DOHH2 (cell line): ENCODE results near the gene CEP63.
A peak's percentile ranks its signal among the peaks of the same experiment; 100 is the strongest.

ENCODE experiments used
- H3F3A ChIP-seq: fragments of 200-600 bp; sonication (generic), shearing (Covaris generic); 2 replicates; pipeline ENCODE4 v1.6.0; 2016; ENCODE audit warnings: antibody characterized with exemption, mild to moderate bottlenecking; ENCODE audit not compliant: control insufficient read depth, insufficient read depth
- H3K27ac ChIP-seq: fragments of 200-600 bp; sonication (generic); 2 replicates; pipeline ENCODE4 v1.5.1; 2014; ENCODE audit warnings: low read depth, mild to moderate bottlenecking, low read length, moderate library complexity
- H3K27me3 ChIP-seq: fragments of 200-600 bp; sonication (generic); 2 replicates; pipeline ENCODE4 v1.6.1; 2014; ENCODE audit warnings: mild to moderate bottlenecking, low read length, mixed read lengths; ENCODE audit not compliant: control insufficient read depth
- H3K36me3 ChIP-seq: fragments of 200-600 bp; sonication (generic); 2 replicates; pipeline ENCODE4 v1.6.1; 2014; ENCODE audit warnings: mild to moderate bottlenecking, low read length, moderate library complexity, mixed read lengths; ENCODE audit not compliant: control insufficient read depth
- H3K4me1 ChIP-seq: fragments of 200-600 bp; sonication (generic); 2 replicates; pipeline ENCODE4 v1.6.1; 2014; ENCODE audit warnings: mild to moderate bottlenecking, low read length, mixed read lengths; ENCODE audit not compliant: control insufficient read depth
- H3K4me2 ChIP-seq: fragments of 200-600 bp; sonication (generic); 2 replicates; pipeline ENCODE4 v1.6.0; 2014; ENCODE audit warnings: mild to moderate bottlenecking, low read length, moderate library complexity
- H3K4me3 ChIP-seq: fragments of 200-600 bp; sonication (generic); 2 replicates; pipeline ENCODE4 v1.5.1; 2014; ENCODE audit warnings: mild to moderate bottlenecking, low read length, mixed read lengths
- H3K79me2 ChIP-seq: fragments of 200-600 bp; sonication (generic); 2 replicates; pipeline ENCODE4 v1.6.1; 2014; ENCODE audit warnings: mild to moderate bottlenecking, low read length, mixed read lengths; ENCODE audit not compliant: control insufficient read depth
- H3K9me2 ChIP-seq: fragments of 200-600 bp; sonication (generic); replicated peaks from 2 replicates; pipeline ENCODE4 v1.6.1; 2014; ENCODE audit warnings: mild to moderate bottlenecking, low read length, mixed read lengths; ENCODE audit not compliant: control insufficient read depth
- H3K9me3 ChIP-seq: fragments of 200-600 bp; sonication (generic); 2 replicates; pipeline ENCODE4 v1.6.1; 2014; ENCODE audit warnings: antibody characterized with exemption, low read length, mixed read lengths; ENCODE audit not compliant: control insufficient read depth, insufficient read depth
- H4K20me1 ChIP-seq: fragments of 200-600 bp; sonication (generic); 2 replicates; pipeline ENCODE4 v1.6.0; 2014; ENCODE audit warnings: low read depth, mild to moderate bottlenecking, antibody characterized with exemption, low read length, moderate library complexity; ENCODE audit not compliant: control insufficient read depth, insufficient read depth
- EZH2phosphoT487 ChIP-seq: fragments of 200-600 bp; sonication (generic); IDR thresholded peaks from 2 replicates; pipeline ENCODE4 v1.6.1; 2017; ENCODE audit warnings: borderline replicate concordance, mild to moderate bottlenecking, antibody characterized with exemption, low read length, moderate library complexity, mixed read lengths
- TF ChIP-seq, protein P1 (sequence below): fragments of 200-600 bp; sonication (generic); IDR thresholded peaks from one replicate; pipeline ENCODE4 v1.5.1; 2014; ENCODE audit warnings: antibody characterized with exemption, mild to moderate bottlenecking, low read depth, low read length; ENCODE audit not compliant: poor library complexity, severe bottlenecking

The CEP63 gene

DNA sequence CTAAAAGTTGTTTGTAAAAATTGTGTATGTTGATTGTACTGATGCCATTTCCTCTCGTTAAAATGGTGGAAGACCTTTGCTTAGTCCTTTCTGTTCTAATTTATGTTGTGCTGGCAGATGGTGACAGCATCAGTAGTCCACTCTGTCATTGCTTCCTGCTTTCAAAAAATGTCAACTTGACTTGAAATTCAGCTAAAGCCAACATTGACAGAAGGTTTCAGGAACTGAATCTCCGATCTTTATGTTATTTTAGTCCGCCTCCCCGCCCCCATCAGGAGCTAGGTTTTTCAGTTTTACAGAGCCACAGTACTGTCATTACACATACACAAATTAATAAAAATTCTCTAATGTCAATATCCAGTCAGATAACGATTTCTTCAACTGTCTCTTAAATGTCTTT is 1.5 kb downstream of the CEP63 start:
- H3K4me2 ChIP-seq = peak overlapping the region; percentile 70
- H3K27ac ChIP-seq = peak overlapping the region; percentile 81

DNA sequence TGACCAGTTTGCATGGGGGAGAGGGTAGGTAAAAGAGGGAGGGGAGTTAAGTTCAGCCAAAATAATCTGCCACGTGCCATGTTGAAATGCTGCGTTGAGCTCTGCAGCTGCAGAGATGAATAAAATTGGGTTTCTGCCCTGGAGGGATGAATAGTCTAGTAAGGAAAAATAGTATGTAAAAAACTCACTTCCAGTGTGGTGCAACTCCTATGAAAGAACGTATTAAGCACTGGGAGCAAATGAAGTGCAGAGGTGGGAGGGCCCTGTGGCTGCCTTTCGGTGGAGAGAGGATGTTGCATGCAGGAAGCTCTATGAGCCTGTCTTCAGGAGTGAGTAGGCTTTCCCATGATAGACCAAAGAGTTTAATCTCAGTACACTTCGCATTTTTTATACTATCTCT is 8.6 kb downstream of the CEP63 start:
- Histone ChIP-seq H3K4me3 (no peak overlapping the region), H4K20me1 (peaks cover 9% of the 10 kb centered on the region), H3F3A (peaks cover 10% of the 10 kb centered on the region; the same call in 1 of the 2 replicates), H3K4me1 (peaks cover 4% of the 10 kb centered on the region), H3K27ac (no peak overlapping the region), H3K27me3 (no peaks in the 10 kb centered on the region), H3K36me3 (peaks cover 51% of the 10 kb centered on the region), H3K9me2 (no peaks in the 10 kb centered on the region), H3K79me2 (peaks cover 98% of the 10 kb centered on the region), H3K4me2 (no peak overlapping the region), H3K9me3 (no peaks in the 10 kb centered on the region)
- TF ChIP-seq EZH2phosphoT487 = no peak
- TF ChIP-seq, protein P1, sequence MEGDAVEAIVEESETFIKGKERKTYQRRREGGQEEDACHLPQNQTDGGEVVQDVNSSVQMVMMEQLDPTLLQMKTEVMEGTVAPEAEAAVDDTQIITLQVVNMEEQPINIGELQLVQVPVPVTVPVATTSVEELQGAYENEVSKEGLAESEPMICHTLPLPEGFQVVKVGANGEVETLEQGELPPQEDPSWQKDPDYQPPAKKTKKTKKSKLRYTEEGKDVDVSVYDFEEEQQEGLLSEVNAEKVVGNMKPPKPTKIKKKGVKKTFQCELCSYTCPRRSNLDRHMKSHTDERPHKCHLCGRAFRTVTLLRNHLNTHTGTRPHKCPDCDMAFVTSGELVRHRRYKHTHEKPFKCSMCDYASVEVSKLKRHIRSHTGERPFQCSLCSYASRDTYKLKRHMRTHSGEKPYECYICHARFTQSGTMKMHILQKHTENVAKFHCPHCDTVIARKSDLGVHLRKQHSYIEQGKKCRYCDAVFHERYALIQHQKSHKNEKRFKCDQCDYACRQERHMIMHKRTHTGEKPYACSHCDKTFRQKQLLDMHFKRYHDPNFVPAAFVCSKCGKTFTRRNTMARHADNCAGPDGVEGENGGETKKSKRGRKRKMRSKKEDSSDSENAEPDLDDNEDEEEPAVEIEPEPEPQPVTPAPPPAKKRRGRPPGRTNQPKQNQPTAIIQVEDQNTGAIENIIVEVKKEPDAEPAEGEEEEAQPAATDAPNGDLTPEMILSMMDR = no peak

More for the DNA sequence above, 1.5 kb downstream of the CEP63 start:
- peak overlapping the region; percentile 92 for H3K4me3 ChIP-seq
- peaks cover 29% of the 10 kb centered on the region for H3K4me1 ChIP-seq
- peaks cover 2% of the 10 kb centered on the region; the same call in 1 of the 2 replicates for H4K20me1 ChIP-seq
- H3K9me3 ChIP-seq = no peaks in the 10 kb centered on the region
- peaks cover 89% of the 10 kb centered on the region for H3K79me2 ChIP-seq
- H3F3A ChIP-seq = peaks cover 13% of the 10 kb centered on the region; the same call in 1 of the 2 replicates
- no peaks in the 10 kb centered on the region for H3K9me2 ChIP-seq
- peaks cover 36% of the 10 kb centered on the region for H3K36me3 ChIP-seq
- TF ChIP-seq, protein P1 = no peak
- TF ChIP-seq EZH2phosphoT487 = no peak
- no peaks in the 10 kb centered on the region for H3K27me3 ChIP-seq

DNA sequence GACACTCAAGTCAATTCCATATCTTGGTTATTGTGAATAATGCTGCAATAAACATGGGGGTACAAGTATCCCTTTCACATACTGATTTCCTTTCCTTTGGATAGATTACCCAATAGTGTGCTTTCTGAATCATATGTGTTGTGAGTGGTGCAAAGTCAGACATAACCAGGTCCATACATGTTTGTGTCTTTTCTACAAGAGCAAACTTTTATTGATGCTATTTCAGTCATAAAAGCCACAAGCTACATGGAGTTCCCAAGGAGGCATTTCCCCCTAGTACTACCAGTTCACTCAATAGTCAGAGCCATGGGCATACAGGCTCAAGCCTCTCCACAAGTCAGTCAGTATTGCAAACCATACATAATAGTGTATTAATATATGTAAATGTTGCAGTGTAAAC is 10.1 kb downstream of the CEP63 start:
- H3K9me2 ChIP-seq = no peaks in the 10 kb centered on the region
- peaks cover 7% of the 10 kb centered on the region; the same call in 1 of the 2 replicates for H3K9me3 ChIP-seq
- TF ChIP-seq, protein P1 = no peak
- TF ChIP-seq EZH2phosphoT487 = no peak
- no peak overlapping the region for H3K4me3 ChIP-seq
- H3K36me3 ChIP-seq = peaks cover 65% of the 10 kb centered on the region
- H3K4me1 ChIP-seq = peaks cover 4% of the 10 kb centered on the region
- H3K27me3 ChIP-seq = no peaks in the 10 kb centered on the region
- H3F3A ChIP-seq = peaks cover 2% of the 10 kb centered on the region; the same call in 1 of the 2 replicates
- no peak overlapping the region for H3K27ac ChIP-seq
- peaks cover 9% of the 10 kb centered on the region for H4K20me1 ChIP-seq
- no peak overlapping the region for H3K4me2 ChIP-seq
- peaks cover 98% of the 10 kb centered on the region for H3K79me2 ChIP-seq
